PC-9 (cell line): ENCODE results near the gene PTPRG. TPM values are rescaled to one million over a fixed set of nuclear protein-coding genes. Genes with fewer than 3 reads are reported as not detected.
A peak's percentile ranks its signal among the peaks of the same experiment; 100 is the strongest.

Source experiments
- BruUV-seq: library from RNA; stranded (reverse); fragments of 400-500 nt; replicated peaks from 2 replicates; lab custom pipeline; 2021; lab: Mats Ljungman, UMichigan
- CTCF ChIA-PET: fragments of 300-600 bp; sonication (Branson Sonifier 250); formaldehyde crosslinking; loops from one replicate; lab custom pipeline; 2022; ENCODE audit warnings: antibody characterized with exemption; lab: Charles Lee
- POLR2A ChIA-PET: fragments of 300-600 bp; sonication (Branson Sonifier 250); formaldehyde crosslinking; loops from one replicate; lab custom pipeline; 2022; ENCODE audit warnings: antibody characterized with exemption; ENCODE audit not compliant: unreplicated experiment; lab: Charles Lee
- DNase-seq, 2 experiments: peaks; one replicate each; pipeline versions ENCODE4 v3.0.0 to v3.0.0-alpha.2; 2015 to 2022; ENCODE audit warnings: mixed read lengths in 1 of 2
- H2AFZ ChIP-seq: fragments of 200-600 bp; sonication (generic); 2 replicates; pipeline ENCODE4 v1.8.1; 2017; ENCODE audit warnings: antibody characterized with exemption
- H3F3A ChIP-seq: fragments of 200-600 bp; sonication (generic); 2 replicates; pipeline ENCODE4 v1.8.1; 2017; ENCODE audit warnings: antibody characterized with exemption, mild to moderate bottlenecking, low read depth; ENCODE audit not compliant: insufficient read depth
- H3K27ac ChIP-seq: fragments of 200-600 bp; sonication (generic); 2 replicates; pipeline ENCODE4 v1.6.1; 2016; ENCODE audit warnings: mixed run types
- H3K27me3 ChIP-seq: fragments of 200-600 bp; sonication (generic); 2 replicates; pipeline ENCODE4 v1.6.1; 2016; ENCODE audit warnings: low read depth, mixed run types; ENCODE audit not compliant: insufficient read depth
- H3K36me3 ChIP-seq: fragments of 200-600 bp; sonication (generic); 2 replicates; pipeline ENCODE4 v1.6.1; 2016; ENCODE audit warnings: low read depth, mixed run types
- H3K4me1 ChIP-seq: fragments of 200-600 bp; sonication (generic); replicated peaks from 2 replicates; pipeline ENCODE4 v1.6.1; 2016; ENCODE audit warnings: mixed run types; ENCODE audit not compliant: insufficient read depth
- H3K4me2 ChIP-seq: fragments of 200-600 bp; sonication (generic); 2 replicates; pipeline ENCODE4 v1.6.1; 2017; ENCODE audit warnings: mixed run types
- H3K4me3 ChIP-seq: fragments of 200-600 bp; sonication (generic); 2 replicates; pipeline ENCODE4 v1.6.1; 2016; ENCODE audit warnings: mixed run types
- H3K79me2 ChIP-seq: fragments of 200-600 bp; sonication (generic); 2 replicates; pipeline ENCODE4 v1.6.1; 2017; ENCODE audit warnings: low read depth, mixed run types
- H3K9me2 ChIP-seq: fragments of 200-600 bp; sonication (generic); 2 replicates; pipeline ENCODE4 v1.8.1; 2017; ENCODE audit warnings: mild to moderate bottlenecking; ENCODE audit not compliant: insufficient read depth
- H3K9me3 ChIP-seq: fragments of 200-600 bp; sonication (generic); 2 replicates; pipeline ENCODE4 v1.8.1; 2016; ENCODE audit warnings: low read depth; ENCODE audit not compliant: insufficient read depth
- H4K20me1 ChIP-seq: fragments of 200-600 bp; sonication (generic); 2 replicates; pipeline ENCODE4 v1.8.1; 2017; ENCODE audit not compliant: insufficient read depth
- EZH2 ChIP-seq: fragments of 200-600 bp; sonication (generic); IDR thresholded peaks from 2 replicates; pipeline ENCODE4 v1.8.0; 2017; ENCODE audit warnings: antibody characterized with exemption, low read depth
- intact Hi-C: fragments of 100-400 bp; cut with micrococcal nuclease; formaldehyde crosslinking; loops from one replicate; pipeline ENCODE4 v1.10.0; 2022; ENCODE audit not compliant: unreplicated experiment
- total RNA-seq: library from RNA; stranded (reverse); gene quantifications from 2 replicates; pipeline ENCODE4 v1.2.3, GENCODE V29; 2021
- TF ChIP-seq, protein P1 (sequence below): fragments of 200-600 bp; sonication (generic); conservative IDR thresholded peaks from 2 replicates; pipeline ENCODE4 v1.6.1; 2017; ENCODE audit warnings: mixed run types, antibody characterized with exemption, mild to moderate bottlenecking, moderate library complexity

PTPRG gene
- total RNA-seq, 1 experiment from 2014 or later = 32.9 TPM

DNA sequence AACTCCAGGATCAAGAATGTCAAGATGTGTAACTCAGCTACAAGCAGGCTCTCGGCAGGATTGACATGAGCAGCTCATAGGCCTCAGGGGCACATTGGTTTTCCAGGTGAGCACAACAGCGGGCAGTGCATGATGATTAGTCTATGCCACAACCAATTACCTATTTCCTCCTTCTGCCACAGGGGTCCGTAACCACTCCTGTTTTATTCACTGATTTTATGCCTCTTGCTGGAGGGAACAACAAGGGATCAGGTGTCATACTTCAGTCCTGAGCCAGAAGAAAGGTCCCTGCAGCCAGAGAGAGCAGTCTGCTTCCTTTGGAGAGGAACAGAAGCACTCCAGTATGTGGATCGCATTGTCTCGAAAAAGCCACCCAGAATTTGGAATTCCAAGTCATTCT lies 35.1 kb upstream of the PTPRG start:
- Histone ChIP-seq H3F3A (no peaks in the 10 kb centered on the region), H3K27ac (no peak overlapping the region), H3K27me3 (no peaks in the 10 kb centered on the region), H3K4me2 (no peak overlapping the region), H3K9me2 (no peaks in the 10 kb centered on the region), H3K9me3 (no peaks in the 10 kb centered on the region), H2AFZ (no peak overlapping the region), H3K4me1 (no peaks in the 10 kb centered on the region), H3K79me2 (no peaks in the 10 kb centered on the region), H3K4me3 (no peak overlapping the region), H3K36me3 (no peaks in the 10 kb centered on the region), H4K20me1 (no peaks in the 10 kb centered on the region)
- ChIA-PET POLR2A (no interaction called here), CTCF (no interaction called here)
- intact Hi-C loops = no loop called here
- no peak for DNase-seq
- TF ChIP-seq, protein P1, sequence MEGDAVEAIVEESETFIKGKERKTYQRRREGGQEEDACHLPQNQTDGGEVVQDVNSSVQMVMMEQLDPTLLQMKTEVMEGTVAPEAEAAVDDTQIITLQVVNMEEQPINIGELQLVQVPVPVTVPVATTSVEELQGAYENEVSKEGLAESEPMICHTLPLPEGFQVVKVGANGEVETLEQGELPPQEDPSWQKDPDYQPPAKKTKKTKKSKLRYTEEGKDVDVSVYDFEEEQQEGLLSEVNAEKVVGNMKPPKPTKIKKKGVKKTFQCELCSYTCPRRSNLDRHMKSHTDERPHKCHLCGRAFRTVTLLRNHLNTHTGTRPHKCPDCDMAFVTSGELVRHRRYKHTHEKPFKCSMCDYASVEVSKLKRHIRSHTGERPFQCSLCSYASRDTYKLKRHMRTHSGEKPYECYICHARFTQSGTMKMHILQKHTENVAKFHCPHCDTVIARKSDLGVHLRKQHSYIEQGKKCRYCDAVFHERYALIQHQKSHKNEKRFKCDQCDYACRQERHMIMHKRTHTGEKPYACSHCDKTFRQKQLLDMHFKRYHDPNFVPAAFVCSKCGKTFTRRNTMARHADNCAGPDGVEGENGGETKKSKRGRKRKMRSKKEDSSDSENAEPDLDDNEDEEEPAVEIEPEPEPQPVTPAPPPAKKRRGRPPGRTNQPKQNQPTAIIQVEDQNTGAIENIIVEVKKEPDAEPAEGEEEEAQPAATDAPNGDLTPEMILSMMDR = no peak
- TF ChIP-seq EZH2 = no peak
- no TSS peak for BruUV-seq

DNA sequence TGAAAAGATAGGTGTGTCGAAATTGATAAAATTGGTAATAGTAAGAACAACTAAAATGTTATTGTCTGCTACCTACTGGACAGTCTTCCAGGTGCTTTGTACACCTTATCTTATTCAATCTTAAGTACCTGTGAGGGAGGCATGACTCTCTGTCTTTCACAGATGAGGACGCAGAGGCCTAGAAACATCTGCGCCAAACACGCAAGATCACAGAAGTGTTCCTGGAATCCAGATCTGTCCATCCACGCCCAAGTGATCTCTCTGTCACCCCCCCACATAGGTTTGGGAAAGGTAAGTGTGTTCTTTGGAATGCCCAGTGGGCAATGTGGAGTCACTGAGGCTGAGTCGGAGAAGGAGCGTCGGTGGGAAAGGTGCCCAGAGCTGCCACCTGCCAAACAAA lies 34.4 kb upstream of the PTPRG start:
- ChIA-PET CTCF (no interaction called here), POLR2A (no interaction called here)
- no peak overlapping the region for H3K4me3 ChIP-seq
- H3K4me1 ChIP-seq = no peaks in the 10 kb centered on the region
- H3K79me2 ChIP-seq = no peaks in the 10 kb centered on the region
- no peaks in the 10 kb centered on the region for H3K36me3 ChIP-seq
- no peak overlapping the region for H3K4me2 ChIP-seq
- H3K27ac ChIP-seq = no peak overlapping the region
- intact Hi-C loops = no loop called here
- no peaks in the 10 kb centered on the region for H3K9me2 ChIP-seq
- no TSS peak for BruUV-seq
- H3K9me3 ChIP-seq = no peaks in the 10 kb centered on the region
- DNase-seq = no peak
- no peaks in the 10 kb centered on the region for H3K27me3 ChIP-seq
- no peak overlapping the region for H2AFZ ChIP-seq
- H4K20me1 ChIP-seq = no peaks in the 10 kb centered on the region
- no peaks in the 10 kb centered on the region for H3F3A ChIP-seq
- no peak for TF ChIP-seq EZH2
- TF ChIP-seq, protein P1 = no peak

DNA sequence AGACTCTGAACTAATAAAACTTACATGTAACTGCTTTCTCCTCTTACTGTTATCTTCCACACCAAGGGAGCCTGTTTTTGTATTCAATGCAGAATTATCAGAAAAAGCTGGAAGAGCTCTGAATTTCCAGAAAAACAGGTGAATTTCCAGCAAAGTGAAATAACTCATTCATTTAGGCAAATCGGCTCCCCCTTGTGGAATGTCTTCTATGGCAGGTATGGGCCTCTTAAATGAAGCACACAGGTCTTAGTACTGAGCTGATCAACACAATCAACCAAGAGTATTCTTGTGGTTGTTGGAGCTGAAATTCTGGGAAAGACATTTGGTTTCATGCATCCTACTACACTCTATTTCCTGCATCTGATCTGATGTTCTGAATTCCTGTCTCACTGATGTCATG lies 31.0 kb upstream of the PTPRG start:
- DNase-seq = peak in 1 of 2 experiments; percentile 10
- Histone ChIP-seq H3K79me2 (no peaks in the 10 kb centered on the region), H3K4me2 (no peak overlapping the region), H3K4me3 (no peak overlapping the region), H3K36me3 (no peaks in the 10 kb centered on the region), H3F3A (no peaks in the 10 kb centered on the region), H4K20me1 (no peaks in the 10 kb centered on the region), H3K27ac (no peak overlapping the region), H3K9me3 (no peaks in the 10 kb centered on the region), H3K27me3 (no peaks in the 10 kb centered on the region), H3K9me2 (no peaks in the 10 kb centered on the region), H2AFZ (no peak overlapping the region), H3K4me1 (no peaks in the 10 kb centered on the region)
- BruUV-seq = no TSS peak
- ChIA-PET POLR2A (no interaction called here), CTCF (interaction anchor here (0.5 to 0.6 kb wide), 3 partner anchors 30 to 1273 kb away, joined by 3 to 6 read pairs (median 3); no protein-coding TSS in a partner anchor)
- intact Hi-C loops = no loop called here
- TF ChIP-seq, protein P1 = peak; percentile 60
- TF ChIP-seq EZH2 = no peak
